CD4-positive, alpha-beta T cell (primary cell): ENCODE measurements around the gene SPA17. TPM values are rescaled to one million over a fixed set of nuclear protein-coding genes. Genes with fewer than 3 reads are reported as not detected.
A peak's percentile ranks its signal among the peaks of the same experiment; 100 is the strongest.

Experiments used
- ATAC-seq: fragments of 200-7000 bp; cut with Tn5 transposase; one replicate; pipeline ENCODE4 v1.10.0; 2022; ENCODE audit warnings: mild to moderate bottlenecking; ENCODE audit not compliant: poor library complexity
- CTCF ChIA-PET: fragments of 350-600 bp; sonication (Branson Sonifier 250); formaldehyde crosslinking; loops from one replicate; lab custom pipeline; 2021; ENCODE audit warnings: antibody characterized with exemption, inconsistent platforms; lab: Charles Lee
- POLR2A ChIA-PET: fragments of 350-600 bp; sonication (Branson Sonifier 250); formaldehyde crosslinking; loops from one replicate; lab custom pipeline; 2021; ENCODE audit warnings: antibody characterized with exemption, inconsistent platforms; lab: Charles Lee
- DNase-seq, 14 experiments: peaks; one replicate each; pipeline ENCODE4 v3.0.0-alpha.2; 2013 to 2020; ENCODE audit warnings: mixed read lengths in 2 of 14
- H3K27ac ChIP-seq, 2 donors: one replicate each; pipeline versions ENCODE4 v1.5.1 to v1.7.0; 2013; ENCODE audit warnings: low read length in 2 of 2, low read depth in 1 of 2, mild to moderate bottlenecking in 1 of 2
- H3K27me3 ChIP-seq, 2 experiments: 1 replicate in 1 of 2; 2 replicates in 1 of 2; pipeline versions ENCODE4 v1.6.1 to v1.7.0; 2013; ENCODE audit warnings: low read length in 2 of 2, control low read depth in 1 of 2, mild to moderate bottlenecking in 1 of 2, moderate library complexity in 1 of 2; ENCODE audit not compliant: insufficient read depth in 2 of 2, control insufficient read depth in 1 of 2
- H3K36me3 ChIP-seq: one replicate; pipeline ENCODE4 v1.6.1; 2013; ENCODE audit warnings: low read length, control low read depth; ENCODE audit not compliant: insufficient read depth
- H3K4me1 ChIP-seq: one replicate; pipeline ENCODE4 v1.6.1; 2013; ENCODE audit warnings: low read length, control low read depth; ENCODE audit not compliant: insufficient read depth
- H3K4me3 ChIP-seq: one replicate; pipeline ENCODE4 v1.5.1; 2013; ENCODE audit warnings: mild to moderate bottlenecking, low read length, moderate library complexity
- H3K9me3 ChIP-seq, 2 experiments: 1 replicate in 1 of 2; 2 replicates in 1 of 2; pipeline versions ENCODE4 v1.6.1 to v1.7.0; 2013; ENCODE audit warnings: low read length in 2 of 2, mild to moderate bottlenecking in 2 of 2, control low read depth in 1 of 2, moderate library complexity in 1 of 2; ENCODE audit not compliant: control insufficient read depth in 1 of 2, insufficient read depth in 1 of 2
- H3K27ac Mint-ChIP-seq: one replicate; pipeline ENCODE4 v1.8.0; 2020; ENCODE audit warnings: mixed read lengths
- H3K27me3 Mint-ChIP-seq: one replicate; pipeline ENCODE4 v1.8.0; 2021; ENCODE audit warnings: mixed read lengths
- H3K36me3 Mint-ChIP-seq: one replicate; pipeline ENCODE4 v1.8.0; 2021; ENCODE audit warnings: low read depth, mixed read lengths
- H3K4me1 Mint-ChIP-seq: one replicate; pipeline ENCODE4 v1.8.0; 2021; ENCODE audit warnings: low read depth, mixed read lengths
- H3K4me3 Mint-ChIP-seq: one replicate; pipeline ENCODE4 v1.8.0; 2020; ENCODE audit warnings: mild to moderate bottlenecking, mixed read lengths
- H3K9me3 Mint-ChIP-seq: one replicate; pipeline ENCODE4 v1.8.0; 2020; ENCODE audit warnings: mixed read lengths
- intact Hi-C, 2 experiments: fragments of 100-400 bp; cut with DNase I in 1 of 2; cut with micrococcal nuclease in 1 of 2; formaldehyde crosslinking; loops; one replicate each; pipeline versions ENCODE4 v1.15.1 to v1.9.0; 2023 to 2025; cut with DNase I, micrococcal nuclease
- total RNA-seq, 174 experiments: library from RNA in 2 of 174; stranded (reverse) in 2 of 174; gene quantifications; one replicate each; pipeline ENCODE4 v1.2.3 and lab custom pipeline; 2021 to 2026
- TF ChIP-seq, protein P1 (sequence below): fragments of 200-600 bp; IDR thresholded peaks from one replicate; pipeline ENCODE4 v1.8.0; 2022; ENCODE audit warnings: antibody characterized with exemption, mild to moderate bottlenecking

Gene SPA17
- total RNA-seq, 2 experiments from 2014 or later = 0.16 TPM; not detected in 1

DNA sequence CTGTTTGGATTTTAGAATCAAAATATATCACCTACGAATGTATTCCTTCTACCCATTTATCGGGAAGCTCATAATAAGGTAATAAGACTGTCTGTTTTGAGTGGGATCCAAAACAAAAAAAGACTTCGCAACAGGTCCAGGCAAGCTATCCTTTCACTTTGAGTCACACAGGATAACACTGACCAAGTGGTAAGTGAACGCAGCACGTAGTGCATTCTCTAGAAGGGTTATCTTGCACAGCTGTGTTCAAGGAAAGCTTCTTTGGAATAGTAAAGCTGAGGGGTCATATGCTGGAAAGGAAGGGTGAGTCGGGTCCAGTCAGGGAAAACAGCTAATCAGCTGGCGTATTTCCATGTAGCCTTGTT, 43.7 kb downstream of the SPA17 start:
- Mint-ChIP-seq H3K36me3 (no peaks in the 10 kb centered on the region), H3K4me3 (peak overlapping the region; percentile 70), H3K27ac (no peak overlapping the region), H3K27me3 (peaks cover 66% of the 10 kb centered on the region), H3K4me1 (peaks cover 25% of the 10 kb centered on the region), H3K9me3 (no peaks in the 10 kb centered on the region)
- Histone ChIP-seq H3K27ac (no peak overlapping the region), H3K36me3 (no peaks in the 10 kb centered on the region), H3K27me3 (peaks cover 21 to 42% of the 10 kb centered on the region in 2 experiments), H3K4me1 (peaks cover 19% of the 10 kb centered on the region), H3K4me3 (peak overlapping the region; percentile 49), H3K9me3 (no peaks in the 10 kb centered on the region)
- ChIA-PET POLR2A (interaction anchor here (0.6 to 1.8 kb wide), 2 partner anchors 29 to 44 kb away, joined by 4 to 6 read pairs; partner anchors contain the start of genes SIAE and SPA17), CTCF (interaction anchor here (1.0 to 1.1 kb wide), 2 partner anchors 44 to 48 kb away, joined by 3 to 4 read pairs; partner anchors contain the start of genes SIAE and SPA17)
- intact Hi-C loops = no loop called here
- DNase-seq (no peak), ATAC-seq (no peak)
- TF ChIP-seq, protein P1, sequence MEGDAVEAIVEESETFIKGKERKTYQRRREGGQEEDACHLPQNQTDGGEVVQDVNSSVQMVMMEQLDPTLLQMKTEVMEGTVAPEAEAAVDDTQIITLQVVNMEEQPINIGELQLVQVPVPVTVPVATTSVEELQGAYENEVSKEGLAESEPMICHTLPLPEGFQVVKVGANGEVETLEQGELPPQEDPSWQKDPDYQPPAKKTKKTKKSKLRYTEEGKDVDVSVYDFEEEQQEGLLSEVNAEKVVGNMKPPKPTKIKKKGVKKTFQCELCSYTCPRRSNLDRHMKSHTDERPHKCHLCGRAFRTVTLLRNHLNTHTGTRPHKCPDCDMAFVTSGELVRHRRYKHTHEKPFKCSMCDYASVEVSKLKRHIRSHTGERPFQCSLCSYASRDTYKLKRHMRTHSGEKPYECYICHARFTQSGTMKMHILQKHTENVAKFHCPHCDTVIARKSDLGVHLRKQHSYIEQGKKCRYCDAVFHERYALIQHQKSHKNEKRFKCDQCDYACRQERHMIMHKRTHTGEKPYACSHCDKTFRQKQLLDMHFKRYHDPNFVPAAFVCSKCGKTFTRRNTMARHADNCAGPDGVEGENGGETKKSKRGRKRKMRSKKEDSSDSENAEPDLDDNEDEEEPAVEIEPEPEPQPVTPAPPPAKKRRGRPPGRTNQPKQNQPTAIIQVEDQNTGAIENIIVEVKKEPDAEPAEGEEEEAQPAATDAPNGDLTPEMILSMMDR = no peak

DNA sequence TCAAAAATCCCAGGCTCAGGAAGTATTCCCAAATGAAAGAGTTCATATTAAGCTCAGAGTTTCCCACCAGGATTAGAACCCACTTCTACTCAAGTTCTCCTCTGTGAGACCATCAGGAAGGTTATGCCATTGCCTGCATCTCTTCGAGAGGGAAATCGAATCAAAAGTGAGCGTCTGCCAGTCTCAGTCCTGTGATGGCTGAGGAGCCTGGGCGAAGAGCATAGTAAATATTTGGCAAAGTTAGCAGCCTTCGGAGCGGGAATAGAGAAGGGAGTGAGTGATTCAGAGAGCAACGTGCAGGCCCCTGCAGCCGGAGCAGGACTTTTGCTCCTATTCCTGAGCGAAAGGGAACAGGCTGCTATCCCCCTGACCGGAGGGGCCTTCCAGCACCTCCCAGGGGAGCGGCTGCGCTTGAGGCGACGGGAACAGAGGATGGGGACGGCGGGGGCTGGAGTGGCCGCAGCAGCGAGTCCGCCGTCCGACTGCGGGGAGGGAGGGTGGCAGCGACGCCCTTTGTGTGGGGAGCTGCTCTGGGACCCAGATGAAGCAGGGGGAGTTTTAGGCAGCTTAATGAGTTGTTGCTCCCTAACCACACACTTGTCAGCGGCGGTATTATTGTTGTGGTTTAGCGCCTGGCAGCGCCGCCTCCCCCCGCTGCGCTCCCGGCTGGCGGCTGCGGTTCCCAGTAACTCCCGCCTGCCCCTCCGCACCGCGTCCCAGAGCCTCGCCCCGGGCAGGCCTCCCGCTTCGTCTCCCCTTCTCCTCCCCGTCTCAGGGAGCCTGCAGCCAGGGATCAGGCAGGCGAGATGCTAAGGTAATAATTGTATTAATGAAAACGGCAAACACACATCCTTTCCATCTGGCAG, 44.3 kb downstream of the SPA17 start:
- Mint-ChIP-seq H3K27me3 (peaks cover 69% of the 10 kb centered on the region), H3K4me1 (peaks cover 31% of the 10 kb centered on the region), H3K27ac (no peak overlapping the region), H3K9me3 (no peaks in the 10 kb centered on the region), H3K4me3 (peak overlapping the region; percentile 70), H3K36me3 (no peaks in the 10 kb centered on the region)
- ChIA-PET CTCF (interaction anchor here (1.0 to 1.1 kb wide), 2 partner anchors 45 to 49 kb away, joined by 3 to 4 read pairs; partner anchors contain the start of genes SIAE and SPA17), POLR2A (interaction anchor here (0.6 to 1.8 kb wide), 2 partner anchors 29 to 45 kb away, joined by 4 to 6 read pairs; partner anchors contain the start of genes SIAE and SPA17)
- Histone ChIP-seq H3K9me3 (no peaks in the 10 kb centered on the region), H3K27ac (no peak overlapping the region), H3K4me1 (peaks cover 21% of the 10 kb centered on the region), H3K27me3 (peaks cover 21 to 42% of the 10 kb centered on the region in 2 experiments), H3K36me3 (no peaks in the 10 kb centered on the region), H3K4me3 (peak overlapping the region; percentile 49)
- TF ChIP-seq, protein P1 = no peak
- intact Hi-C loops = no loop called here
- peak; percentile 72 for ATAC-seq
- DNase-seq = peak in 7 of 14 experiments; percentile 5 to 63 (median 24)

DNA sequence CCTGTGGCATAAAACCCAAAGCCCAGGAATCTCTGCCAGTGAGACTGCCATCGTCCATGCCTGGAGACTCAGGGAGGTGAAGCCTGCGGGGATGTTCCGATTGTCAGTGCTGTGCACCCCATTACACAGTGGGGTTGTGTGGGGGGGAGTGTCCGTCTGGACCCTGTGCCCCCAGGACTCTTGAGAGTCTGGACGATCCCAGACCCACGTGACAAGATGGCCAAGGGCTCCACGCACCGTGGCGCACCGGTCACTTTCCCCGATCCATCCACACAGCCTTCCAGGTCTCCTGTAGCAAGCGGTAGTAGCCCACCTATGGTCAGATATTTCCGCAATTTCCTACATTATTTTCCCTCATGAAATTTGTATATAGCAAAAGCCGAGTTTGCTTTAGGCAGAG, 45.1 kb downstream of the SPA17 start:
- Histone ChIP-seq H3K9me3 (no peaks in the 10 kb centered on the region), H3K4me1 (peaks cover 21% of the 10 kb centered on the region), H3K27me3 (peaks cover 21 to 40% of the 10 kb centered on the region in 2 experiments), H3K27ac (no peak overlapping the region), H3K36me3 (no peaks in the 10 kb centered on the region), H3K4me3 (no peak overlapping the region)
- no peak for DNase-seq
- Mint-ChIP-seq H3K9me3 (no peaks in the 10 kb centered on the region), H3K27ac (no peak overlapping the region), H3K4me3 (peak overlapping the region; percentile 4), H3K27me3 (peaks cover 64% of the 10 kb centered on the region), H3K36me3 (no peaks in the 10 kb centered on the region), H3K4me1 (peaks cover 31% of the 10 kb centered on the region)
- TF ChIP-seq, protein P1 = no peak
- ChIA-PET POLR2A (interaction anchor here (1.8 kb wide), 1 partner anchor 28 kb away, joined by 6 read pairs; no protein-coding TSS in a partner anchor), CTCF (no interaction called here)
- no peak for ATAC-seq
- intact Hi-C loops = no loop called here
